GM03348 (cell line): ENCODE measurements around the gene ANKRD23.
"Not testable (repeated sequence)": the region's sequence is repeated elsewhere in the genome, so short reads cannot be mapped to it uniquely, and the experiment has no call there.

Experiments used
- DNase-seq: peaks from one replicate; pipeline ENCODE4 v3.0.0; 2012; ENCODE audit warnings: low spot score

Gene ANKRD23

GRCh38 chr2:96863056-96863455, 19.2 kb upstream of the ANKRD23 start:
- not testable (repeated sequence) for DNase-seq

- no peak for DNase-seq
Observed at GRCh38 chr2:96861074-96861473, 17.3 kb upstream of the ANKRD23 start.

- no peak for DNase-seq
Observed at GRCh38 chr2:96860065-96861029, 16.5 kb upstream of the ANKRD23 start.

- no peak for DNase-seq
Observed at GRCh38 chr2:96859681-96860064, 15.9 kb upstream of the ANKRD23 start.

GRCh38 chr2:96859099-96859649, 15.4 kb upstream of the ANKRD23 start:
- no peak for DNase-seq

GRCh38 chr2:96857667-96858372, 14.0 kb upstream of the ANKRD23 start, which contains the start of gene ANKRD39:
Gene ANKRD39 (minus strand): TSS chr2:96858016. CDS start chr2:96857987, 29 bp downstream.
- peak; percentile 100 for DNase-seq

GRCh38 chr2:96856776-96857666, 13.2 kb upstream of the ANKRD23 start:
- DNase-seq, result no peak

- DNase-seq, result no peak
Observed at GRCh38 chr2:96853321-96853720, 9.5 kb upstream of the ANKRD23 start.

- no peak for DNase-seq
Observed at GRCh38 chr2:96852667-96853066, 8.8 kb upstream of the ANKRD23 start.

- DNase-seq, result no peak
Observed at GRCh38 chr2:96848264-96848663, 4.4 kb upstream of the ANKRD23 start.

- no peak for DNase-seq
Observed at GRCh38 chr2:96847586-96847985, 3.8 kb upstream of the ANKRD23 start.

- DNase-seq, result no peak
Observed at GRCh38 chr2:96846825-96847224, 3.0 kb upstream of the ANKRD23 start.

- DNase-seq, result no peak
Observed at GRCh38 chr2:96844405-96844808, 586 bp upstream of the ANKRD23 start.

- DNase-seq, result no peak
Observed at GRCh38 chr2:96842600-96842999, 1.2 kb downstream of the ANKRD23 start.

GRCh38 chr2:96841701-96842495, 1.9 kb downstream of the ANKRD23 start:
- no peak for DNase-seq

GRCh38 chr2:96839875-96840850, 3.7 kb downstream of the ANKRD23 start:
- no peak for DNase-seq

GRCh38 chr2:96839293-96839874, 4.4 kb downstream of the ANKRD23 start:
- no peak for DNase-seq

- DNase-seq, result no peak
Observed at GRCh38 chr2:96838345-96839292, 5.2 kb downstream of the ANKRD23 start.
